GM19467 (cell line): Measurements from ENCODE around the gene KCTD2.
A peak's percentile ranks its signal among the peaks of the same experiment; 100 is the strongest.
"Not testable (repeated sequence)": the region's sequence is repeated elsewhere in the genome, so short reads cannot be mapped to it uniquely, and the experiment has no call there.

ENCODE experiments used
- ATAC-seq: cut with Tn5 transposase; IDR thresholded peaks from one replicate; pipeline ENCODE4 v1.9.1; 2021; ENCODE audit warnings: mild to moderate bottlenecking, moderate library complexity; ENCODE audit not compliant: unreplicated experiment

KCTD2 gene, protein sequence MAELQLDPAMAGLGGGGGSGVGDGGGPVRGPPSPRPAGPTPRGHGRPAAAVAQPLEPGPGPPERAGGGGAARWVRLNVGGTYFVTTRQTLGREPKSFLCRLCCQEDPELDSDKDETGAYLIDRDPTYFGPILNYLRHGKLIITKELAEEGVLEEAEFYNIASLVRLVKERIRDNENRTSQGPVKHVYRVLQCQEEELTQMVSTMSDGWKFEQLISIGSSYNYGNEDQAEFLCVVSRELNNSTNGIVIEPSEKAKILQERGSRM

GRCh38 chr17:75046407-75047289 is at the start of gene KCTD2, which contains the start of gene ATP5PD:
KCTD2 (plus strand) TSS chr17:75047225; CDS start chr17:75047251, 26 bp downstream.
ATP5PD (minus strand) TSS chr17:75046969; CDS start chr17:75042650, 4,319 bp downstream.
- ATAC-seq: peak; percentile 94

GRCh38 chr17:74998783-74999182 is 48.2 kb upstream of the KCTD2 start:
- no peak for ATAC-seq

DNA sequence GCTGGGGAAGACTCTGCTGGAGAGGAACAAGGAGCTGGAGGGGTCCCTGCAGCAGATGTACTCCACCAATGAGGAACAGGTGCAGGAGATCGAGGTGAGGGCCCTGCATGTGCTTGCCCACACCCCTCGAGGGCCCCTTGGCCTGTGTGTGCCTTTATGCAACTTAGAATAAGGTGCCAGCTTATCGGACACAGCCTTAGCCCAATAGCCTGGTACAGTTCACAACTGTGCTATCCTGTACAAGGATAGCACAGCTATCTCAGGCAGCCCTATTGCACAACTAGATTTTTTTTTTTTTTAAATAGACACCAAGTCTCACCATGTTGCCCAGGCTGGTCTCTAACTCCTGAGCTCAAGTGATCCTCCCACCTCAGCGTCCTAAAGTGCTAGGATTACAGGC is 47.5 kb upstream of the KCTD2 start:
- no peak for ATAC-seq

DNA sequence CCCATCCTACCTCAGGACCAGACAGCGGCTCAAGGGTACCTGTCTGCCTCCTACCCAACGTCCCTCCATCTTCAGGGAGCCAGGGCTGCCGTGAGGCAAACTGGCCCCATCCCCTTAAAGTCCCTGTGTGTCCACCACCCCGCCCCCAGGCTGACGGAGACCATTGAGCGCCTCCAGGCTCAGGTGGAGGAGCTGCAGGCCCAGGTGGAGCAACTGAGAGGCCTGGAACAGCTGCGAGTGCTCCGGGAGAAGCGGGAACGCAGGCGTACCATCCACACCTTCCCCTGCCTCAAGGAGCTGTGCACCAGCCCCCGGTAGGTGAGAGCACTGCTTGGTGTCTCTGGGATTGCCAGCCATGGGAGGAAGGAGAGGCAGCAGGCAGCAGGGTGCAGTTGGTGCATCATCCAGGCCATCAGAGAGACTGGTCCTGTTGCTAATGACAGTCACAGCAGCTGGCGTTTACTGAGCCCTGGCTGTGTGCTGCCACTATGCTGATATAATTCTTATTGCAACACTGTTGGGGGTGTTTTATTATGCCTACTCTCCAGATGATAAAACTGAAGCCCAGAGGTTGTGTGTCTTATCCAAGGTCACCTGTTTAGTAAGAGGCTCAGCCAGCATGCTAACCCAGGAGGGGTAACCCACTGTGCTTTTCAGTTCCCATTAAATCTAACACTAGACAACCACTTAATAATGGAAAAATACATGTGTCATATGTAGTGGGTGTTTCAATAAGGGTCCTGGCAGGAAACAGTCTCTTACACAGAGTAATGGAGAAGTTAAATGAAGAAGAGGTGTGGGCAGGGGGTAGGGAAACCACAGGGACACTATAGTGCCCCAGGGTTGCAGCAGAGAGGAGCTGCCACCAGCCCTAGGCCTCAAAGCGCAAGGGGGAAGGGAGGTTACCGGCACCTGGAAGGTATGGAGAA is 44.8 kb upstream of the KCTD2 start:
- no peak for ATAC-seq

- ATAC-seq: no peak
These were observed 43.7 kb upstream of the KCTD2 start for GRCh38 chr17:75003070-75003956.

DNA sequence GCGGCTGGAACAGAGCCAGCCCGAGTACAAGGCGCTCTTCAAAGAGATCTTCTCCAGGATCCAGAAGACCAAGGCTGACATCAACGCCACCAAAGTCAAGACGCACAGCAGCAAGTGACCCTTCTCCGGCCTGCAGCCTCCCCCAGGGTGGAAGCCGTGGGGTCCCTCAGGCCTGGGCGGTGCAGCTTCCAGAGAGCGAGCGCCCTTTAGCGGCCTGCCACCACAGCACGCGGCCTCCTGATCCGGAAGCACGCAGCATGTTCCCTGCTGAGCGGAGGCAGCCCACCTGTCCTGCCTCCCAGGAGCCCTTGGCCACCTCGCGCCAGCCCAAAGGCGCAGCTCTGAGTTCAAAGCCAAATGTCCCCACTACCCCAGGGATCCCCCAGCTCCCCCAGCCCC is 43.1 kb upstream of the KCTD2 start:
- ATAC-seq: no peak

- no peak for ATAC-seq
These were observed 42.7 kb upstream of the KCTD2 start for GRCh38 chr17:75004371-75004770.

DNA sequence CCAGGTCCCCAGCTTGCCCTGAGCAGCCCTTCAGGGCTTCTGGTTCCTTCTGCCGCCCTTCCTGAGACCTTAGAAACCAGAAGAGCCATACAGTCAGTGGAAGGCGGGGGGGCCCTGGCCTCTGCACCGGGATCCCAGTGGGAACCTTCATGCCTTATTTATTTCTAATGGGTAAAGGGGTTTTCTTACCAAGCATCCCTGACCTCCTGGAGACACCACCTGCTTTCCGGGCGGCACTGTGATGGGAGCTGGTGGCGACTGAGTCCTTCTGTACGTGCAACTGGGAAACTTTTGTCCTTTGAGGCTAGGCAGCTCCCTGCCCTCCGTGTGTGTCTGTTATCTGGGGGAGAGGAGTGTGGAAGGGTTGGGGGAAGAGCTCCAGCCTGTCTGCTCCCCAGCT is 41.7 kb upstream of the KCTD2 start:
- ATAC-seq: no peak

GRCh38 chr17:75006084-75006483 is 40.9 kb upstream of the KCTD2 start:
- not testable (repeated sequence) for ATAC-seq

DNA sequence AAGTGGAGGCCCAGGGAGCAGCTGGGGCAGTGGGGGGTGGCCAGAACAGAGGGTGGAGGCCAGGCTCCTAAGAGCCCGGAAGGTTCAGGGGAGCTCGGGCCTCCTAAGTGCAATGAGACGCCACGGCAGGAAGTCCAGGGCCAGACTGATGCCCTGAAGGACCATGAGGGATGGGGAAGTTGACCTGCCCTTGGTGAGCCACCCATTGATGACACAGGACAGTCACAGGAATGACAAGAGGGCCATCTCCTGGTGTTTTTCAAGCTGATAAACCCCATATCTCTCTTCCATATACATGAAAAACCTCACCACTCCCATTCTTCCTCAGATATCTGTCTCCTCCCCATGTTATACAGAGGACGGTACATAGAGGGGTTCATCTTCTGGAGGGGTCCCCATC is 40.4 kb upstream of the KCTD2 start:
- ATAC-seq: no peak

DNA sequence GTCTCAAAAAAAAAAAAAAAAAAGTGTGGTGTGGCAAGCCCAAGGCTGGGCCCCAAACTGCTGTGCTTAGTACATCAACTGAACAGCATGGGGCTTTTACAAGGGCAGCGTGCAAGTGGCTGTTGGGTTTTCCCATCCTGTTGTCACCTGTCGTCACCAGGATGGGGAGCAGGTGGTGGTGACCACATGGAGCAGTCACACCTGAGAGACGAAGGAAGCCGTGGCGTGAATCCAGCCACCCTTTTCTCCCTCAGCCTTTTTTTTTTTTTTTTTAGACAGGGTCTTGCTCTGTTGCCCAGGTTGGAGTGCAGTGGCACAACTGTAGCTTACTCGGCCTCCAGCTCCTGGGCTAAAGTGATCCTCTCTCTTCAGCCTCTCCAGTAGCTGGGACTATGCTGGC is 38.7 kb upstream of the KCTD2 start:
- no peak for ATAC-seq

GRCh38 chr17:75009139-75009724 is 37.8 kb upstream of the KCTD2 start:
- ATAC-seq: no peak

DNA sequence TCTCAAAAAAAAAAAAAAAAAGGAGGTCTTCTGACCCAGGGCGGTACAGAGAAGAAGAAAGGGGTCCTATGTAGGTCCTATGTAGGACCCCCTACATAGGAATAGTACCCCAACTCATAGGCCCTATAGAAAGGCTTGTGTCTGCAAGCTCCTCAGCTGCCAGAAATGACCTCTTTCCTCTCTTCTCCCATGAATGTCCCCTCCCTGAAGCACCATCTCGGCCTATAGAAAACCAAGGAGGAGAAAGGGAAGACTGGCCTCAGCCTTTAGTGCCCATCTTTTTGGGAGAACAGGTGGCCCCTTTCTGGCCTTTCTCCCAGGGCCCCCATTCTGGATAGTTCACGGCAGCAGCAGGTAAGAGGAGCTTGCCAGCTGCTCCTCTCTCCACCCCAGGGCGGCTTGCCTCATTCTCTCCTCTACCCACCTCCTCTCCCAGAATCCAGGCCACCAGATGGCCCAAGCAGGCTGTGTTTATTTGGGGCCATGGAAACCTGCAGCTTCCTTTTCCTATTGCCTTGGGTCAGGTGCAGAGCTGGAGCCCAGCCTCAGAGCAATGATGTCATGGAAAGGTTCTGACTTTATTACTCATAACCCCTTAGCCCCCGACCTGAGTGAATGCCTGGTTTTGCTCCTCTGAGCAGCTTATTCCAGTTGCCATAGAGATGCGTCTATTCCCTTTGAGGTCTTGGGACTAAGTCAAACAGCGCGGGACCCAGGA is 36.2 kb upstream of the KCTD2 start:
- ATAC-seq: no peak

GRCh38 chr17:75011401-75012095 is 35.5 kb upstream of the KCTD2 start:
- ATAC-seq: no peak

- no peak for ATAC-seq
These were observed 35.0 kb upstream of the KCTD2 start for GRCh38 chr17:75012096-75012345.

DNA sequence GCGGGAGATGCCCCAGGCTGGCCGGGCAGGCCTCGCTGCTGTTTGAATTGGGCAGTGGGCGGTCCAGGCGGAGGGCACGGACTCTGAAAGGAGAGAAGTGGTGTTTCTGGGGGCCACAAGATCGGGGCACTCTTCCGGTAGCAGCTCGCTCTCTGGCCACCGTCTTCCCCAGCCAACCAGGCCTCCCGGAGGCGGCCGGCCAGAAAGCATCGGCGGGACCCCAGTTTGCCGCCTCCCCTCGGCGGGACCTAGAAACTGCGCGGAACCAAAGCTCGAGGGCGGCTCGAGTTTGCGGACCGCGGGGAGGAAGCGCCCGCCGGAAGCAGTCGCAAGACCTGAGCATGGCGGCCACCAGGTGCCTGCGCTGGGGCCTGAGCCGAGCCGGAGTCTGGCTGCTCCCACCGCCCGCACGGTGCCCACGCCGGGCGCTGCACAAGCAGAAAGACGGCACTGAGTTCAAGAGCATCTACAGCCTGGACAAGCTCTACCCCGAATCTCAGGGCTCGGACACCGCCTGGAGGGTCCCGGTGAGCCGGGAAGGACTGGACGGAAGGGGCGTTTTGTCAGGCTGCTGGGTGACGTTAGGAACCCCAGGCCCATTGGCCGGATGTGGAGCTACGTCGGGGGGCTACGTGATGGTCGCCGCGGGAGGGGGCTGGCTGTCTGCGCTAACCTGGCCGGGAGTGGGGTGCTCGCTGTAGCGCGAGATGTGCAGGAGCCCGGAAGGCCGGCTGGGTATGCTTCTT is 34.5 kb upstream of the KCTD2 start, which contains the start of gene MRPL58:
MRPL58 (plus strand) TSS at position 325 of the 746 bp plus-strand sequence; CDS start at position 342, 17 bp downstream.
- peak; percentile 83 for ATAC-seq

DNA sequence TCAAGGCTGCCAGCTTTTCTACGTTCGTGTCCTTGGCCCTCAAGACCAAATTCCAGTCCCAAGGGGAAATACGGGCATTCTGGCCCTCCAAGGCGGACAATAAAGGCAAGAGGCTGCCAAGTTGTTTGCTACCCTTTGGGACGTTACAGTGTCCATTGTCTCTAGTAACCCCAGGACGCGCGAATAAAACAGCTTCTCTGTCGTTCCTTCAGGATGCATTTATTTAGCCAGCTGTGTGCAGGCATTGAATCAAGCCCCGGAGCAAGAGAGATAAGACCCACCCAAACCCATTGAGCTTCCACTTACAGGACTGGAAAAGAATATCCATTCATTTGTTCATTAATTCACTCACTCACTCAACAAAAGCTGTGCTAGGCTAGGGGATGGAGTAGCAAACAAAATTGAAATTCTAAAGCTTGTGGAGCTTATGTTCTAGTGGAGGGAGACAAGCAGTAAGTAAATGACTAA is 33.9 kb upstream of the KCTD2 start:
- no peak for ATAC-seq

GRCh38 chr17:75019146-75019545 is 27.9 kb upstream of the KCTD2 start:
- no peak for ATAC-seq
